ENCODE results near the gene SWAP70.

Gene SWAP70

GRCh38 chr11:9769621-9770020, 105.7 kb downstream of the SWAP70 start:
- Histone ChIP-seq H3K9me2 (replicated peaks; ENCODE audit: low read depth, low read length) (no peaks in the 10 kb centered on the region), H3K79me2 (ENCODE audit: insufficient read depth, low read length) (no peaks in the 10 kb centered on the region), H3K9ac (ENCODE audit: low read depth, low read length, poor library complexity, severe bottlenecking) (no peak overlapping the region), H2AFZ (ENCODE audit: low read length) (no peak overlapping the region), H3K4me1 (ENCODE audit: insufficient read depth, low read length, poor library complexity, severe bottlenecking) (peaks cover 14% of the 10 kb centered on the region), H3F3A (ENCODE audit: low read depth) (no peaks in the 10 kb centered on the region), H3K27me3 (ENCODE audit: insufficient read depth, low read length, poor library complexity, severe bottlenecking) (no peaks in the 10 kb centered on the region), H4K20me1 (ENCODE audit: insufficient read depth, low read length, poor library complexity, severe bottlenecking) (no peaks in the 10 kb centered on the region), H3K4me2 (ENCODE audit: low read depth, low read length, poor library complexity, severe bottlenecking) (no peak overlapping the region), H3K9me3 (ENCODE audit: insufficient read depth, low read depth, low read length) (no peaks in the 10 kb centered on the region), H3K36me3 (ENCODE audit: insufficient read depth, low read length) (no peaks in the 10 kb centered on the region), H3K4me3 (ENCODE audit: low read length, poor library complexity, severe bottlenecking) (no peak overlapping the region)
- no peak for TF ChIP-seq EZH2phosphoT487 (IDR thresholded peaks at IDR 0.05; ENCODE audit: borderline replicate concordance)

GRCh38 chr11:9771071-9771511, 107.2 kb downstream of the SWAP70 start:
- Histone ChIP-seq H3K9me3 (ENCODE audit: insufficient read depth, low read depth, low read length) (no peaks in the 10 kb centered on the region), H2AFZ (ENCODE audit: low read length) (no peak overlapping the region), H3K4me1 (ENCODE audit: insufficient read depth, low read length, poor library complexity, severe bottlenecking) (peaks cover 1% of the 10 kb centered on the region), H3K4me3 (ENCODE audit: low read length, poor library complexity, severe bottlenecking) (no peak overlapping the region), H3K4me2 (ENCODE audit: low read depth, low read length, poor library complexity, severe bottlenecking) (no peak overlapping the region), H3K27me3 (ENCODE audit: insufficient read depth, low read length, poor library complexity, severe bottlenecking) (no peaks in the 10 kb centered on the region), H3K79me2 (ENCODE audit: insufficient read depth, low read length) (no peaks in the 10 kb centered on the region), H4K20me1 (ENCODE audit: insufficient read depth, low read length, poor library complexity, severe bottlenecking) (no peaks in the 10 kb centered on the region), H3K9me2 (replicated peaks; ENCODE audit: low read depth, low read length) (no peaks in the 10 kb centered on the region), H3K36me3 (ENCODE audit: insufficient read depth, low read length) (no peaks in the 10 kb centered on the region), H3K9ac (ENCODE audit: low read depth, low read length, poor library complexity, severe bottlenecking) (no peak overlapping the region), H3F3A (ENCODE audit: low read depth) (no peaks in the 10 kb centered on the region)
- no peak for TF ChIP-seq EZH2phosphoT487 (IDR thresholded peaks at IDR 0.05; ENCODE audit: borderline replicate concordance)
- TF ChIP-seq, protein P1, sequence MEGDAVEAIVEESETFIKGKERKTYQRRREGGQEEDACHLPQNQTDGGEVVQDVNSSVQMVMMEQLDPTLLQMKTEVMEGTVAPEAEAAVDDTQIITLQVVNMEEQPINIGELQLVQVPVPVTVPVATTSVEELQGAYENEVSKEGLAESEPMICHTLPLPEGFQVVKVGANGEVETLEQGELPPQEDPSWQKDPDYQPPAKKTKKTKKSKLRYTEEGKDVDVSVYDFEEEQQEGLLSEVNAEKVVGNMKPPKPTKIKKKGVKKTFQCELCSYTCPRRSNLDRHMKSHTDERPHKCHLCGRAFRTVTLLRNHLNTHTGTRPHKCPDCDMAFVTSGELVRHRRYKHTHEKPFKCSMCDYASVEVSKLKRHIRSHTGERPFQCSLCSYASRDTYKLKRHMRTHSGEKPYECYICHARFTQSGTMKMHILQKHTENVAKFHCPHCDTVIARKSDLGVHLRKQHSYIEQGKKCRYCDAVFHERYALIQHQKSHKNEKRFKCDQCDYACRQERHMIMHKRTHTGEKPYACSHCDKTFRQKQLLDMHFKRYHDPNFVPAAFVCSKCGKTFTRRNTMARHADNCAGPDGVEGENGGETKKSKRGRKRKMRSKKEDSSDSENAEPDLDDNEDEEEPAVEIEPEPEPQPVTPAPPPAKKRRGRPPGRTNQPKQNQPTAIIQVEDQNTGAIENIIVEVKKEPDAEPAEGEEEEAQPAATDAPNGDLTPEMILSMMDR (conservative IDR thresholded peaks at IDR 0.05; ENCODE audit: low read length) = no peak

DNA sequence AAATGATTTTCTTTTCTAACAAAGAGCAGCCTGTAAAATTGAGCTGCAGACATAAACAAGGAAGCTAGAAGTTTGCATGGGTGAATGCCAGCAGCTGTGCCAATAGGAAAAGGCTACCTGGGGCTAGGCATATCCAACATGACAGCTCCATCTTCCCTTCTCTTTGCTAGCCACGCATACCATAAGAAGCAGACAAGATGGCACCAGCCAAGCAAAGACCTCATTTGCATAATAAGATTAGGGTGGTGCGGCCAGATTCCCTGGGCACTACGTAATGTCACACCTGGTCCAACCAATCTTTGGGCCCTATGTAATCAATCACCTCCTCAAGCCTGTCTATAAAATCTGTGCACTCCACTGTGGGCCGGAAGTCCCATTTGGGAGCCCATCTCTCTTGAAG, 108.3 kb downstream of the SWAP70 start:
- no peak overlapping the region for H3K4me2 ChIP-seq (ENCODE audit: low read depth, low read length, poor library complexity, severe bottlenecking)
- TF ChIP-seq EZH2phosphoT487 (IDR thresholded peaks at IDR 0.05; ENCODE audit: borderline replicate concordance) = no peak
- TF ChIP-seq, protein P1 (conservative IDR thresholded peaks at IDR 0.05; ENCODE audit: low read length) = no peak
- no peak overlapping the region for H3K9ac ChIP-seq (ENCODE audit: low read depth, low read length, poor library complexity, severe bottlenecking)
- no peak overlapping the region for H2AFZ ChIP-seq (ENCODE audit: low read length)
- H3K27me3 ChIP-seq (ENCODE audit: insufficient read depth, low read length, poor library complexity, severe bottlenecking) = no peaks in the 10 kb centered on the region
- no peaks in the 10 kb centered on the region for H3K4me1 ChIP-seq (ENCODE audit: insufficient read depth, low read length, poor library complexity, severe bottlenecking)
- no peak overlapping the region for H3K4me3 ChIP-seq (ENCODE audit: low read length, poor library complexity, severe bottlenecking)
- no peaks in the 10 kb centered on the region for H3K9me2 ChIP-seq (replicated peaks; ENCODE audit: low read depth, low read length)
- no peaks in the 10 kb centered on the region for H3K9me3 ChIP-seq (ENCODE audit: insufficient read depth, low read depth, low read length)
- H4K20me1 ChIP-seq (ENCODE audit: insufficient read depth, low read length, poor library complexity, severe bottlenecking) = no peaks in the 10 kb centered on the region
- H3K79me2 ChIP-seq (ENCODE audit: insufficient read depth, low read length) = no peaks in the 10 kb centered on the region
- no peaks in the 10 kb centered on the region for H3F3A ChIP-seq (ENCODE audit: low read depth)
- H3K36me3 ChIP-seq (ENCODE audit: insufficient read depth, low read length) = no peaks in the 10 kb centered on the region

DNA sequence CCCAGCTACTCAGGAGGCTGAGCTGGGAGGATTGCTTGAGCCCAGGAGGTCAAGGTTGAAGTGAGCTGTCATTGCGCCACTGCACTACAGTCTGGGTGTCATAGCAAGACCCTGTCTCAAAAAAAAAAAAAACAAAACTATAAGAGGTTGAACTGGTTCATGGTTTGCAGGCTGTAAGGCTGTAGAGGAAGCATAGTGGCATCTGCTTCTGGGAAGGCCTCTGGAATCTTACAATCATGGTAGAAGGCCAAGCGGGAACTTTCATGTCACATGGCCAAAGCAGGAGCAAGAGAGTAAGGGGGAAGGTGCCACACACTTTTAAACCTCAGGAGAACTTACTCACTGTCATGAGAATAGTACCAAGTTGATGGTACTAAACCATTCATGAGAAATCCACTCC, 109.6 kb downstream of the SWAP70 start:
- H3K9ac ChIP-seq (ENCODE audit: low read depth, low read length, poor library complexity, severe bottlenecking) = no peak overlapping the region

More for the DNA sequence above, 109.6 kb downstream of the SWAP70 start:
- Histone ChIP-seq H3K36me3 (ENCODE audit: insufficient read depth, low read length) (no peaks in the 10 kb centered on the region), H3K4me1 (ENCODE audit: insufficient read depth, low read length, poor library complexity, severe bottlenecking) (no peaks in the 10 kb centered on the region), H3K4me2 (ENCODE audit: low read depth, low read length, poor library complexity, severe bottlenecking) (no peak overlapping the region), H4K20me1 (ENCODE audit: insufficient read depth, low read length, poor library complexity, severe bottlenecking) (no peaks in the 10 kb centered on the region), H3K9me3 (ENCODE audit: insufficient read depth, low read depth, low read length) (no peaks in the 10 kb centered on the region), H3K4me3 (ENCODE audit: low read length, poor library complexity, severe bottlenecking) (no peak overlapping the region), H3K27me3 (ENCODE audit: insufficient read depth, low read length, poor library complexity, severe bottlenecking) (no peaks in the 10 kb centered on the region), H3K79me2 (ENCODE audit: insufficient read depth, low read length) (no peaks in the 10 kb centered on the region), H3F3A (ENCODE audit: low read depth) (no peaks in the 10 kb centered on the region), H3K9me2 (replicated peaks; ENCODE audit: low read depth, low read length) (no peaks in the 10 kb centered on the region), H2AFZ (ENCODE audit: low read length) (no peak overlapping the region)
- no peak for TF ChIP-seq EZH2phosphoT487 (IDR thresholded peaks at IDR 0.05; ENCODE audit: borderline replicate concordance)
- TF ChIP-seq, protein P1 (conservative IDR thresholded peaks at IDR 0.05; ENCODE audit: low read length) = no peak
